ENCODE results near the gene ERMARD.

- no peak for TF ChIP-seq POLR2A (IDR thresholded peaks at IDR 0.05)
- TF ChIP-seq, protein P1, sequence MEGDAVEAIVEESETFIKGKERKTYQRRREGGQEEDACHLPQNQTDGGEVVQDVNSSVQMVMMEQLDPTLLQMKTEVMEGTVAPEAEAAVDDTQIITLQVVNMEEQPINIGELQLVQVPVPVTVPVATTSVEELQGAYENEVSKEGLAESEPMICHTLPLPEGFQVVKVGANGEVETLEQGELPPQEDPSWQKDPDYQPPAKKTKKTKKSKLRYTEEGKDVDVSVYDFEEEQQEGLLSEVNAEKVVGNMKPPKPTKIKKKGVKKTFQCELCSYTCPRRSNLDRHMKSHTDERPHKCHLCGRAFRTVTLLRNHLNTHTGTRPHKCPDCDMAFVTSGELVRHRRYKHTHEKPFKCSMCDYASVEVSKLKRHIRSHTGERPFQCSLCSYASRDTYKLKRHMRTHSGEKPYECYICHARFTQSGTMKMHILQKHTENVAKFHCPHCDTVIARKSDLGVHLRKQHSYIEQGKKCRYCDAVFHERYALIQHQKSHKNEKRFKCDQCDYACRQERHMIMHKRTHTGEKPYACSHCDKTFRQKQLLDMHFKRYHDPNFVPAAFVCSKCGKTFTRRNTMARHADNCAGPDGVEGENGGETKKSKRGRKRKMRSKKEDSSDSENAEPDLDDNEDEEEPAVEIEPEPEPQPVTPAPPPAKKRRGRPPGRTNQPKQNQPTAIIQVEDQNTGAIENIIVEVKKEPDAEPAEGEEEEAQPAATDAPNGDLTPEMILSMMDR (IDR thresholded peaks at IDR 0.05), result no peak
Observed at GRCh38 chr6:169794317-169795055, 43.1 kb downstream of the ERMARD start.
